Kidney epithelial cell (primary cell): ENCODE measurements around the gene NRF1. TPM values are rescaled to one million over a fixed set of nuclear protein-coding genes. Genes with fewer than 3 reads are reported as not detected.

Experiments used
- DNase-seq: peaks from one replicate; pipeline ENCODE4 v3.0.0-alpha.2; 2010; ENCODE audit warnings: low read depth
- H3K27me3 ChIP-seq: 2 replicates; pipeline ENCODE4 v1.6.0; 2011; ENCODE audit warnings: low read length; ENCODE audit not compliant: control insufficient read depth, insufficient read depth
- H3K36me3 ChIP-seq: 2 replicates; pipeline ENCODE4 v1.5.1; 2011; ENCODE audit warnings: low read length; ENCODE audit not compliant: control insufficient read depth, insufficient read depth
- H3K4me3 ChIP-seq: 2 replicates; pipeline ENCODE4 v1.5.1; 2011; ENCODE audit warnings: low read depth, mild to moderate bottlenecking, control low read depth, low read length
- CTCF ChIP-seq: IDR thresholded peaks from 2 replicates; pipeline ENCODE4 v1.5.1; 2011; ENCODE audit warnings: mild to moderate bottlenecking, moderate library complexity, low read length, control low read depth, inconsistent platforms; ENCODE audit not compliant: insufficient read depth, poor library complexity, severe bottlenecking
- total RNA-seq: library from RNA; depleted of rRNA; stranded (reverse); fragments of >200 nt; gene quantifications from 2 replicates; pipeline ENCODE4 v1.2.3, GENCODE V29; 2015

The NRF1 gene
- total RNA-seq, 1 donor from 2014 or later = 9.3 TPM

DNA sequence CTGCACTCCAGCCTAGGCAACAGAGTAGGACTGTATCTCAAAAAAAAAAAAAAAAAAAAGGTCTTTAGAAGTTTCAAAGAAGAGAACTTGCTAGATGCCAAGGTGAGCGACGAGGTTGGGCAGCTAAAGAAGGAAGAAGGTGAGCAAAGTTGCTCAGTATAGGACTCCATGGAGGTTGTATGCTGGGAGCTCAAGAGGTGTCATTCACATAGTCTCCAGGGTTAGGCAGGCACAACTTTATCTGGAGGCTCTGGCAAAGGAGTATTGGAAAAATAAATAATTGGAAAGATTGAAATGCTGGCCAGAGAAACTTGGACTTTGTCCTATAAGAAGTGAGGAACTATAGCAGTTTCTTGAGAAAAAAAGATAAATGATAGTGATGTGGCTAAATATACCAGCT is 74.5 kb downstream of the NRF1 start:
- TF ChIP-seq CTCF = no peak
- DNase-seq = no peak
- no peaks in the 10 kb centered on the region for H3K27me3 ChIP-seq

GRCh38 chr7:129688503-129689222 is 77.1 kb downstream of the NRF1 start:
- TF ChIP-seq CTCF = no peak
- Histone ChIP-seq H3K27me3 (no peaks in the 10 kb centered on the region), H3K36me3 (peaks cover 1% of the 10 kb centered on the region), H3K4me3 (no peak overlapping the region)
- DNase-seq = no peak

More for the DNA sequence above, 74.5 kb downstream of the NRF1 start:
- Histone ChIP-seq H3K36me3 (no peaks in the 10 kb centered on the region), H3K4me3 (no peak overlapping the region)

- DNase-seq = no peak
- TF ChIP-seq CTCF = no peak
Observed at GRCh38 chr7:129689995-129690581, 78.6 kb downstream of the NRF1 start.

GRCh38 chr7:129690701-129691100 is 79.2 kb downstream of the NRF1 start:
- H3K4me3 ChIP-seq = no peak overlapping the region
- peaks cover 1% of the 10 kb centered on the region for H3K36me3 ChIP-seq
- DNase-seq = no peak
- no peak for TF ChIP-seq CTCF
- H3K27me3 ChIP-seq = no peaks in the 10 kb centered on the region

More at GRCh38 chr7:129689995-129690581, 78.6 kb downstream of the NRF1 start:
- peaks cover 1% of the 10 kb centered on the region for H3K36me3 ChIP-seq
- no peaks in the 10 kb centered on the region for H3K27me3 ChIP-seq
- H3K4me3 ChIP-seq = no peak overlapping the region

DNA sequence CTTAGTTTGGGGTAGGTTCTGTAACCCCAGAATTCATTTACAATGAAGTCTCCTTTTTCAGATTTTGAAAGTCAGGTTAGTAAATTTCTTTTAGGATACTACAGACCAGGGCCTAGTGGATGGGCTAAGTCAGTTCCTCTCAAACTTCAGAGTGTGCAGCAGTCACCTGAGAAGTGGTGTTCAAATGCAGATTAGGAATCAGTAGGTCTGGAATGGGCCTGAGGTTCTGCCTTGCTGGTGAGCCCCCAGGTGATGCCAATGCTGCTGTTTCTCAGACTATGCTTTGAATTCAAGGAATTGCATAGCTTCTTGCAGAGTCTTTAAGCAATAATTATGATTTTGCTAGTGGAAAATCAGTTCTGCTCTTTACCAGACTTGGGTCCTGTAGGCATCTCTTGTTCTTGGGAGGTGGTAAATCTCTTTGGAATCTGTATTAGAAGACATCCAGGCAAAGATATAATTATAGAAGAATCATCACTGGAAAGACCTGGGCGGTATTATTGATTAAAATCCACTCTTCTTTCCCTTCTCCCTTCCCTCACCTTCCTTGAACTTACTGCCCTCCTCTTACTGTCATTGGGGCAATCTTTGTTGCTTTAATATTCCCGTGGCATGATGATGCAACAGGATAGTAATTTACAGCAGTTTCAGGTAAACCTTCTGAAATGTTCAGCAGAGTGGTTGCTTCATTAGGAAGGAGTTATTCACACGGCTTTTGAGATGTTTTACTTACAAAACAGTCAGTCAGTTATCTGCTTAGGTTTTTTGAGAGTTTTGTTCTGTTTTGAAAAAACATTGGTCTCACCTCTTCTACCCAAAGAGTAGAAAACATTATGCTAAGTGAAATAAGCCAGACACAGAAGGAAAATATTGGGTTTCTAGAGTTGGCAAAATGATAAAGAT is 87.2 kb downstream of the NRF1 start:
- Histone ChIP-seq H3K4me3 (no peak overlapping the region), H3K27me3 (no peaks in the 10 kb centered on the region), H3K36me3 (no peaks in the 10 kb centered on the region)
- no peak for TF ChIP-seq CTCF
- no peak for DNase-seq
